Right hindlimb (tissue), 1 donor: Measurements from ENCODE around the gene FOXI3.

Source experiments
- DNase-seq: peaks from one replicate; pipeline ENCODE4 v3.0.0-alpha.2; 2018

FOXI3 gene

DNA sequence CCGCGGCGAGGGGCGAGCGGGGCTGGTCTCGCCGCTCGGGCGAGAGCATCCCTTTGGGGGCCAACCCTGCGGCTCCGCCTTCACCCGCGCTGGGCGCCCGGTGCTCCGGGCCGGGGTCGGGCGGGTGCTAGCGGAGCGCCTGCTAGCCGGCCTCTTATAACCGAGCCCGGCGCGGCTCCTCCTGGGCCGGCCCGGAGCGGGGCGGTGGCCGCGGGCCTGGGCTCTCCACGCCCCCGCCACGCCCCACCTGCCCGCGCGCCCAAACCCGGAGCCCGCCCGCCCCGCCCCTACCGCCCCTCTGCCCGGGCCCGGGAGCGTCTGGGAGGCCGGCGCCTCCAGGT, at the start of gene FOXI3:
Gene FOXI3, minus strand, starts transcription at position 129 of the 341 bp plus-strand sequence. CDS start 158 bp downstream, outside the sequence.
- peak; percentile 21 for DNase-seq

DNA sequence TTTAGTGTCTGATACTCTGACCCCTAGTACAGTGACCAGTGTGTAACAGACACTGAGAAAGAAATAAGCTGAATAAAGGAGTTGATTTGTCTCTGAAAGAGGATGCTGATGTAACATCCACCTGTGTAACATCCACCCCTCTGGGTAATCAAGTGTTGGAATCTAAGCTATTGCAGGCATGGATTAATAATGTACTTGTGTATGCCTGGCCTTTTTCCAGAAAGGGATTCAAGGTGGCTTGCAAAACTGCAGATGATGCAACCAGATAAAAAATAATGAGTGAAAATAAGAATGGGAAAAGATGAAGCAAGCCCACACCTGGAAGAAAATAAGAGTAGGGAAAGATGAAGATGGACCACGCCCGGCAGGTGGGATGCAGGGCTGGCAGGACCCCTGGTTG, 48.2 kb upstream of the FOXI3 start:
- DNase-seq = no peak

DNA sequence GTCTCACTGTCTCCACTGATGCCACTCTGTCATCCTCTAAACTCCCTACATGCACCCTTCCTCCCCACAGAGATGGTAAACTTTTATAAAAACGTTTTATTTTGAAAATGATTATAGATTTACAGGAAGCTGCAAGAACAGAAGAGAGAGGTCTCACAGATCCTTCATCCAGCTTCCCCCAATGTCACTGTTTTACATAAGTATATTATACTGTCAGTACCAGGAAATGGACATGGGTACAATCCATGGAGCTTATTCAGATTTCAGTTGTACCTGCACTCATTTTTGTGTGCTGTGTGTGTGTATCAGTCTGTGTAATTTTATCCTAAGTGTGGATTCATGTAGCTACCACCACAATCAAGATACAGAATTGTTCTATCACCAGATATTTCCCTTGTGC, 46.7 kb upstream of the FOXI3 start:
- no peak for DNase-seq

DNA sequence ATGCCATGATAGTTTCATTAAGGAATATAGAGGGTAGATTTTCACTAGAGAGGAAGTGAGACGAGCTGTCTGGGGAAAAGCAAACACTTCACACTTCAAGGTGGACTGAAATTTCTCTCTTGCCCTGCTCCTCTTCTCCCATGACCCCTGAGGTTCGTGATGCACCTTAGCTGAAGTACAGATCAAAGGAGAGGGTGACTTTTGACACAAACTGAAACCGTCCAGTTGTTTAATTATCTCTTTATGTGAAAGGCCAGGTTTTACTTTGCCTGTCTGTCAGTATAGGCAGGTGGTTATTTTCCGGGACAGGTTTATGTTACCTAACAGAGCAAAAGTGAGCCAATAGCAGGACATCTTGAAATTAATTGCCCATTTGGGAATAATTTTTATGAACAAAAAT, 41.0 kb upstream of the FOXI3 start:
- DNase-seq = no peak

DNA sequence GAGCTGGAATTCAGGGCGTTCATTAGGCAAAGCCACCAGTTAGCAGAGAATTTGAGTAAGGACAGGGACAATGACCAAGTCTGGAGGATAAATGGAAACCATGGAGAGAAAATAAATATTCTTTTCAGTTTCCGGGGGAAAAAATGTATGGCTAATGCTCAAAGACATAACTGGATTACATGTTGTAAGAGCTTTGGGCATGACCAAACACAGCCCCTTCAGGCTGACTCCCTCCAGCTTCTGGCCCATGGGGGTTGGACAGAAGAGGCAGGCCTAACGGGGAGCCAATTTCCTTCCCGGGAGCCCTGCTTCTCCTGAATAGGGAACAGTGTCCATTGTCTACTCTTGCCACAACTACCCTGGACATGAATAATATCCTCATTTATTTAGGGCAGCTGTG, 39.5 kb upstream of the FOXI3 start:
- no peak for DNase-seq

DNA sequence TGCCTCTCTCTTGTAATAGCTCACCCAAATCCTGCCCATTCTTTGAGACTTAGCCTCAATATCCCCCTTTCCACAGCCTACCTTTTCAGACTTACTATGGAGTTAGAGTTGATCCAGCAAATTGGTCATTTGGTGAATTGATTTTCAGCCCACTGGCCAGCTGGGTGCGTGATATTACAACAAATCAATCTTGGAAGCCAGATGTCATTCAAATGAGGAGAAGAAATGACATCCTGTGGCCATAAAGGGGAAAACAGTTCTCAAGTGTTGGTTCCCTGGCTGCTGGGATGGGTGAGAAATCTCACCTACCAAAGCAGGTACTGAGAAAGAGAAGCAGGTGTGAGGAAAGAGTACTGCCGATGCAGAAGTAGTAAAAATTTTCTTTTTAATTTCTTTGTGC, 36.7 kb upstream of the FOXI3 start:
- DNase-seq = no peak

DNA sequence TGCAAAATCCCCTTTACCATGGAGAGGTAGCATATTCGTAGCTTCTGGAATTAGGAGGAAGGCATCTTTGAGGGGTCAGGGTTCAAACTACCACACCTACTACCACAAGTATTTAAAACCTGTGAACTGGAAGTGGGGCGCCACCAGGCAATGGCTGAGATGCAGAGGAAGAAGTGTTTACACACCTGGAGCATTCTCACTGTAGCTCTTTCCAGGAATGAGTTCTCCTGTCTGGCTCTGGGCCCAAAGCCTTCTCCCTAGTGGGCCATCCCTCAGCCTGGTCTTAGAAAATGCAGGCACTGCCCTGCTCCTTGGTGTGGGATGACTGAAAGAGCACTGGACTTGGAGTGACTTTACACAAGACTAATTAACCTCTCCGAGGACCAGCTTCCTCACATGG, 30.7 kb upstream of the FOXI3 start:
- no peak for DNase-seq

DNA sequence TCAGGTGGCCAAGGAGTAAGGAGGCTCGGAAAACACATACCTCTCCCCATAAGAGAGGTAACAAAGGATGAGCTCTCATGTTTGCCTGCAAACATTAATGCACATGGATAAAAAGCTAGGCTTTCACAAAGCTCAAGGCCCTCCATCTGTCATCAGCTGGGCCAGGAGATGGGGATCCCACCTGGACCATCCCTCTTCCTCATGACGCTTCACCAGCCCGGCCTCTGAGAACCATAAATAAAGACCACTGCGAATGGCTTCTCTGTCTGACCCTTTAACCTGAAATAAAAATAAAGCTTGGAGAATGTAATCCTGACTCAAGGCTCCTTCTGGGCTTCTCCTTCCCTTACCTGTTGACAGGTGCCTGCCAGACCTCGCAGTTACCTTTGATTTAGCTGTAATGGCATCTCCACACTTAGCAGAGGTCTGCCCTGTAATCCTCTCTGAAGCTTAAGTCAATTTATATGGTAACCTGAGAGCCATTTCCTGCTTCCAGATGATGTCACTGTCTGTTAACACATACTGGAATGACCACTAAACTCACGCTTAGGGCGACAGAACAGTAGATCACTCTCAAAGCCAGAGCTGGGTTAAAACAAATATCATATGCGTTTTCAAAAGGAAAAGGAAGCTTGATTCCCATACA, 29.3 kb upstream of the FOXI3 start:
- no peak for DNase-seq

DNA sequence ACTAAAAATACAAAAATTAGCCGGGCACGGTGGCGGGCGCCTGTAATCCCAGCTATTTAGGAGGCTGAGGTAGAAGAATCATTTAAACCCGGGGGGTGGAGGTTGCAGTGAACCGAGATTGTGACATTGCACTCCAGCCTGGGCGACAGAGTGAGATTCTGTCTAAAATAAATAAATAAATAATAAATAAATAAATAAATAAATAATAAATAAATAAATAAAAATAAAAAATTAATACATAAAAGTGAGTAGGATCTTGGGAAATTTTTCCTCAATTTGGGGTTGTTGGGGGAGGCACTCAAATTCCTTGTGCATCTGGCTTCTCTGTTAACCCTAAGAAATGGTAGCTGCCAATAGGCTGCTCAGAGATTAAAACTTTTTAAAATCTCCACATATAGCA, 20.3 kb upstream of the FOXI3 start:
- DNase-seq = no peak

DNA sequence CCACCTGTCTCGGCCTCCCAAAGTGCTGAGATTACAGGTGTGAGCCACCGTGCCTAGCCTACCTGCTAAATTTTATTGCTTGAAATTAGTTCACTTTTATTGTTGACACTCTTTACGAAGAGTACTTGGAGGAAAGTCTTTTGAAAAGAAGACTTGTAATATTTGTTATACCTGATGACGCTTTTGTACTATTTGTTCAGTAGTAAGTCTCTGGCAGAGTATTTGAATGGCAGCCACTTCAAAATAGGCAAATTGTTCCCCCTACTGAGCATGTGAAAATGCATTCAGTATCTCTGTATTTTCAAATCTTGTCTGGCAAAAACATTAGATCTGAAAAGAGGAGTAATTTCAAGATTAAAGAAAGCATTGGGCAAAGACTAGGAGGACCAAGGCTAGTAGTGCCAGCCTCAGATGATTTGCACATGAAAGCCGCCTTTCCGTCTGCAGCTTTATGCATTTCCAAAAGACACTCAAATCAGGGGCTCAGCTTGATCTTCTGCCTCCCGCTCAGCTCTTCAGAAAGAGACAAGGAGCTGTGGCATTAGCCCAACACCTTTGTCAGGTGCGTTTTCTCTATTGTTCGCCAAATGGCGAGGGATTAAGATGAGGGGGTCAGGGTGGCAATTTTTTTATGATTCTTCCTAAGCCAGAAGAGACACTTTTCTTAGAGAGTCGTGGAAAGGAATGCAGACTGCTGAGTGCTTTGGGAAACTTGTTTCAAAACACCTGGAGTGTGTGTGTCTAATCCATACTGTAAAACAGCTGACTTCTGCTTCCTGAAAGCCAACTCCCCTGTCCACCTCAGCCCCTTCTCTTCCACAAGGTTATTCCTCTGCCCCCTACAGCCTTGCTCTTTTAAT, 18.8 kb upstream of the FOXI3 start:
- DNase-seq = no peak

DNA sequence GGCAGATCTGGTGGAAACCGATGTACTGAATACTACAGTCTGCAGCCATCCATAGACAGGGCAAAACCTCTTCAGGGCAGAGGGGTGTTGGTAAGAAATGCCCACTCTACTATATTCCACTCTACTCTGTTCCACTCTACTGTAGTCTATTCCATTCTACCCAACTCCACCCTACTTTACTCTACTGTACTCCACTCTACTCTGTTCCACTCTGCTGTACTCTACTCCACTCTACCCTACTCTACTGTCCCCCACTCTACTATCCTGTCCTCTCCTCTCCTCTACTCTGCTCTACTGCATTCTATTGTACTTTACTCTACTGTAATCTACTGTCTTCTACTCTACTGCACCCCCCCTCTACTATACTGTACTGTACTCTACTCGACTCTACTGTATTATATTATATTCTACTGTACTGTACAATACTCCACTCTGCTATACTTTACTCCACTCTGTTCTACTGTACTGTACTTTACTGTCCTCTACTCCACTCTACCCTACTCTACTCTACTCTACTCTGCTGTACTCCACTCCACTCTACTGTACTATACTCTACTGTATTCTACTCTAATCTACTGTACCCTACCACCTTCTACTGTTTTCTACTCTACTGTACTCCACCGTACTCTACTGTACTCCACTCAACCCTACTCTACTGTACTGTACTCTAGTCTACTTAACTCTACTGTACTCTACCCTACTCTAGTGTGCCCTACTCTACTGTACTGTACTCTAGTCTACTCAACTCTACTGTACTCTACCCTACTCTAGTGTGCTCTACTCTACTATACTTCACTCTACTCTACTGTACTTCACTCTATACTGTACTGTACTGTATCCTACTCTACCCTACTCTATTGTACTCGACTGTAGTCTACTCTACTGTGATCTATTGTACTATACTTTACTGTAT, 17.0 kb upstream of the FOXI3 start:
- no peak for DNase-seq

DNA sequence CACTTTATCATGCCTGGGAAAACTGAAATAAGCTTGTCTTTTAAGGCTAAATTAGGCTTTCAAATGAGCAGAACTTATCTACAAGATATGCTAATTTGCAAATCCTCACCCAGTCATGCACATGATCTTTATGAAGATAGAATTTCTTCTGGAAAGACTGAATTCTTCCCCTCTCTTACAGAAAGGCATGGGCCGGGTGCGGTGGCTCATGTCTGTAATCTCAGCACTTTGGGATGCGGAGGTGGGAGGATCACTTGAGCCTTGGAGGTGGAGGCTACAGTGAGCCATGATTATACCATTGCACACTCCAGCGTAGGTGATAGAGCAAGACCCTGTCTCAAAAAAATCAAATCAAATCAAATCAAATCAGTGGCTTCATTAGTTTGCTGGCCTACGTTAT, 11.7 kb upstream of the FOXI3 start:
- DNase-seq = no peak

DNA sequence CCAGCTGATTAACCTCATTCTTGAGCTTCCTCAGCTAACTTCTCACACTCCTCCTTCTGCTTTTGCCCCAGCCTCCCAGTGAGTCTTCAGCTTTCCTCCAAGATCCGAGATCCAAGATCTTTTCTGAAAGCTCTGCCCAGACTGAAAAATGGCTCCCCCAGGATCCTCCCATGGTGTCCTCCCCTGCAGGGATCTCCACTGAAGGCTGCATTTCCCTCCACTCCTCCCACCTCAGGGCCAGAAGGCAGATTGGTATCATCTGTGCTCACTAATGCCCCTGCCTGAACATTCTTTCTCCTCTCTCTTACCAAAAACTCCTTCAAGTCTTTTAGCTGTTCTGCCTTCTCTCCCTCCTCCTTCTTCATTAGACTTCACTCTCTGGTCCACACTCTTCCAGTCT, 6.1 kb upstream of the FOXI3 start:
- no peak for DNase-seq

DNA sequence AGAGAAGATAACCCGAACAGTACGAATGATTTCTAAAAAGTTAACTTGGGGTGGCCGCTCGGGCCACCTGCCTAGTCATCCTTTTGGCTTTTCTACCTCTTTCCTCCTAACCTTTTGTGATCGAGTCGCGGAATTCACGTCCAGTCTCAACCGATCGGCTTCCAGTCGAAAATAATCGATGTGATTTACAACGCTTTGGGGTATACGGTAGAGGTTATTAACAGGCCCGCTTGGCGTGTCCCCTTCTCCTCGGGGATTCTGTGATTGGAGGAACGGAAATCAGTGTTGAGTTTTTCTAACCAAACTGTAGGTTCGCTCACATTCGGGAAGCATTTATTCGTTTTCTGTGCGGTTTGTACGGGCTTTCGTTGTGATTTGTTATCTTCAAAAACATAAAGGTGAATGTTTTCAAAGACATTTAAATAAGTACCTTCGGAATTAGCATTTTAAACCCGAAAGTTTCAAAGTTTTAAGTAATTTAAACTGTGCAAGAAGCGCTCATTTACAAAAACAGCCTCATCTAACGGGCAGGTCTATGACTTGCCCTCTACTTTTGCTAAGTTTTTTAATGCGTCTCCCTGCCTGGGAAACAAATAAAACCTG, 588 bp upstream of the FOXI3 start:
- peak; percentile 37 for DNase-seq

DNA sequence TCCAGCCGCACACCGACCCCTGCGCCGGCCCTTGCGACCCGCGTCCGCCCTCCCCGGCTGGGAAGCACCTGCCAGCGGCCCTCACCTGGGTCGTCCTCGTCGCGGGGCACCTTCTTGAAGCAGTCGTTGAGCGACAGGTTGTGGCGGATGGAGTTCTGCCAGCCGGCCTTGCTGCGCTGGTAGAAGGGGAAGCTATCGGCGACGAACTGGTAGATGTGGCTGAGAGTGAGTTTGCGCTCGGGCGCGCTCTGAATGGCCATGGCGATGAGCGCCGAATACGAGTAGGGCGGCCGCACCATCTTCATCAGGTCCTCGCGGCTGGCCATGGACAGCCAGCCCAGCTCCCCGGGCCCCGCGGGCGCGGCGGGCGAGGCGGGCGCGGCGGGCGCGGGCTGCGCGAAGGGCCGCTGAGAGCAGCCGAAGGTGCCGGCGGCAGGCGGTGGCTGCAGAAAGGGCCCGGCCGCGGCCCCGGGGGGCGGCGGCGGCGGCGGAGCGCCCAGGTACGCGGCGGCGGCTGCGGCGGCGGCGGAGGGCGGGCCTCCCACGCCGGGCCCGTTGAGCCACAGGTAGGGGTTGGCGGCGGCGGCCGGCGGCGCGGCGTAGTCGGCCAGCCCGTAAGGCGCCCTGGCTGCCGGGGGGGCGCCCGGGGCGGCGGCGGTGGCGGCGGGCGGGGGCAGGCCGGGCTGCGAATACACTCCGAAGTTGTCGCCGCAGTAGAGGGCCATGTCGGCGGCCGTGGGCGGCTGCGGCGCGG, 505 bp downstream of the FOXI3 start:
- DNase-seq = no peak

DNA sequence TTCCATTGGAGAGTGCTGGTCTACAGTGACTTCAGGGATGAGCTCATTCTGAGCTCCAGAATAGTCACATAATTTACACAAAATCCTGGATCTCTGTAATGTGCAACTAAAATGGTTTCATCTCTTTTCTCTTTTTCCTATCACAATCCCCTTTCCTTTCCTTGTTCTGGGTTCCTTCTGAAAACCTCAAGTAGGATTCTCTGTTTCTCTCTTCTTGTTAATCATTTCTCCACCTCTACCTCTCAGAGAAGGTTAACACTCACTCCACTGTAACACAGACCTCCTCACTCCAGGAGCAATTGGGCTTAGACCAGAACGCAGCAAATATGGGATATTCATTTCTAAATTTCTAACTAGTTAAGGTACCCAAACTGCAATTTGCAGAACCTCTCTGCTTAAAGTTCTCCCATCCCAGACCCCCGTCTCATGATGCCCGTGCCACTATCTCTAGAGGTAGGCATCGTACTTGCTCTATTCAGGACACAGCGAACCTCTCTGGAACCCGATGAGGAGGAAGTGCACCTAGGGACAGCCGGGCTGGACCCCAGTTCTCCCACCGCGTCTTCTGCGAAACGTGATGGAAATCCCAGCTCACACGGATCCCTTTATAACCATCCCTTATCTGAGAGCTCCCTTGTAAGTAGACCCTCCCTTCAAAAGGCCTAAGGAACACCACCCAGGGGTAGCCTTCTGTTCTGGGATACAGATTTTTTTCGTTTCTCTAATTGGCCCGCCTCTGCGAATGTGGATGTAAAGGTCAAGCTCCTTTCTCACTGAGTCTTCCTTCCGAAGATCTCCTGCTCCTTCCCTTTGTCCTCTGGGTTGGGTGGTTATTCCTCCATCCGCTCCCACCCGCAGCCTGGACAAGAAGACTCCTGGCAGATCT, 1.3 kb downstream of the FOXI3 start:
- no peak for DNase-seq

DNA sequence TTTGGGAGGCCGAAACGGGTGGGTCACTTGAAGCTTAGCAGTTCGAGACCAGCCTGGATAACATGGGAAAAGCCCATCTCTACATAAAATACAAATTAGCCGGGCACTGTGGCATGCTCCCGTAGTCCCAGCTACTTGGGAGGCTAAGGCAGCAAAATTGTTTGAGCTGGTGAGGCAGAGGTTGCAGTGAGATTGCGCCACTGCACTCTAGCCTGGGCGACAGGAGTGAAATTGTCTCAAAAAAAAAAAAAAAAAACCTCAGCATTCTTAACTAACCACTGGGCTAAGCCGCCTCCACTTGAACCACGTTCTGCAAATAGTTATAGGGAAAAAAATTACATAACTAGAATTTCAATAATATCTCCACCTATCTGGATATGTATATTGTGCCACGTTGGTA, 2.3 kb downstream of the FOXI3 start:
- no peak for DNase-seq

DNA sequence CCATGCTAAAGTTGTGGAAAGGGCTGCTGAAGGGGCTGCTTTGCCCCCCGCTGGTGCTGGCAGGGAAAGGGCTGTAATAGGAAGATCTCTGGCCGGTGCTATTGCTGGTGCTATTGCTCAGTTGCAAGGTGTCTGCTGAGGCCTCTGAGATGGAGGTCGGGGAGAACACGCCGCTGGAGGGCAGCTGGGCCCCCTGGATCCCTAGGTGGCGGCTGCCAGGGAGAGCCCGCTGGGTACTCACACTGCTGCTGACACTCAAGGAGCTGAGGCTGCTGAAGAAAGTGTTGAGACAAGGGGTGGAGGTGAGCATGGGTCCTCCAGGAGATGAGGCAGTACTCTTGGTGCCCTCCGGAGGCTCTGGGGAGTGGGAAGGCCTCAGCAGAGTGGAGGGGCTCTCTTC, 4.2 kb downstream of the FOXI3 start:
- no peak for DNase-seq

DNA sequence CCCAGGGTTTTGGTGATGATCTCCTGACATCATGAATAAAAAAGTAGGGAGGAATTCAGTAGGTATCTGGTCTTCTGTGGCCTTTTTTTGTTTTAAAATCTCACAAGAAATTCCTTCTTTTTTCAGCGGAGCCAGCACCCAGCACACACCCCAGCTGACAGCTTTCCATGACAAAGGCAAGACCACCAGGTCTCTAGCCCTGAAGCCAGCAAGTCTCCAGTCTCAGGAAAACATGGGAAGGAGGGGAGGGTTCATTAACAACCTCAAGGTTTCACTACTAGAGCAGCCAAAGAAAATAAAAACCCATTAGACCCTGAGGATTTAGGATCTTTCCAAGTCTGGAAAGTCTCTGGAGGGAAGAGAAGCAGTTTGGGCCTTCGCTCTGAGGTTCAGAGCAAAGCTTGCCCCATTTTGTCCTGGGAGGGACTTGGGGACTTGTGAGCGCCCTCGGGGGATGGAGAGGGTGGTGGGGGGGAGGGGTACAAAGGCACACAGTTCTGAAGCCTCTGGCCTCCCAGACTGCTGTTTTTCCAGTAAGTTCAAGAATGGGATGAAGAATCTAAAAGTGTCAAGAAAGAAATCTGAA, 9.0 kb downstream of the FOXI3 start:
- no peak for DNase-seq

DNA sequence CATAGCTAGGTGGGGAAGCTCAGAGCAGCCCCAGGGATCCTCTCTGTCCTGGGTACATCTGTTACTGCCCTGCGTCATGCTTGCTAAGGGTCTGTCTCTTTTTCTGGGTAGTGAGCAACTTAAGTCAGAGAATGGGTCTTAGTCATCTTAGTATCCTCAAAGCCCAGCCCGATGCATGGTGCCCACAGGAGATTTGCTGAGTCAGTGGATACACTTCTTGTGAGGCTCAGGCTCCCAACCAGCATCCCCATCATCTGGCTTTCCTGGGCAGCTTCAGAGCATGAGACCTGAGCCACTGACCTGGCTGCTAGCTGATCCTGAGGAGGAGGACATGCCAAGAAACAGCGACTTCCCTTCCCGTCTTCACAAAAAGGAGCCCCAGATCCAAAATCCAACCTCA, 10.0 kb downstream of the FOXI3 start:
- no peak for DNase-seq

DNA sequence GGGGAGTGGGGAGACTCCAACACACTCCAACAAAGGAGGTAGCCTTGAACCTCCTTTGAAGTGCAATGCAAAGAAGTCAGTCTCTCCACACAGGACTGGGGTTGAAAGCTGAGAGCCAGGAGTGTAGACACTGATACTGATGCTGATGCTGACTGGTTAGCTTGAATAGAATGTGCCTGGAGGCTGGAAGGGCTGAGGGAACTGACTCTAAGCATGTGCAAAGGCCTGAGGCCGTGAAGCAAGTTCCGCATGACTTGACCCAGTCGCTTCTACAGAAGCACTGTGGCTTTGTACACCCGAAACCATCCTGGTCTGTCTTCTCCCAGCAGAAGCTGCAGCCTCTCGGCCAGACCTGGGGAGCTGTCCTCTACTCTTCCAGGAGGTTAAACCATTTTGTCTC, 10.4 kb downstream of the FOXI3 start:
- DNase-seq = no peak
